NCI-H1092 (cell line): Measurements from ENCODE around the gene AKR1C1.
"Not testable (repeated sequence)": the region's sequence is repeated elsewhere in the genome, so short reads cannot be mapped to it uniquely, and the experiment has no call there.

Experiments
- DNase-seq: peaks from one replicate; lab custom pipeline; 2025; lab: John Stamatoyannopoulos, UW

Gene AKR1C1

DNA sequence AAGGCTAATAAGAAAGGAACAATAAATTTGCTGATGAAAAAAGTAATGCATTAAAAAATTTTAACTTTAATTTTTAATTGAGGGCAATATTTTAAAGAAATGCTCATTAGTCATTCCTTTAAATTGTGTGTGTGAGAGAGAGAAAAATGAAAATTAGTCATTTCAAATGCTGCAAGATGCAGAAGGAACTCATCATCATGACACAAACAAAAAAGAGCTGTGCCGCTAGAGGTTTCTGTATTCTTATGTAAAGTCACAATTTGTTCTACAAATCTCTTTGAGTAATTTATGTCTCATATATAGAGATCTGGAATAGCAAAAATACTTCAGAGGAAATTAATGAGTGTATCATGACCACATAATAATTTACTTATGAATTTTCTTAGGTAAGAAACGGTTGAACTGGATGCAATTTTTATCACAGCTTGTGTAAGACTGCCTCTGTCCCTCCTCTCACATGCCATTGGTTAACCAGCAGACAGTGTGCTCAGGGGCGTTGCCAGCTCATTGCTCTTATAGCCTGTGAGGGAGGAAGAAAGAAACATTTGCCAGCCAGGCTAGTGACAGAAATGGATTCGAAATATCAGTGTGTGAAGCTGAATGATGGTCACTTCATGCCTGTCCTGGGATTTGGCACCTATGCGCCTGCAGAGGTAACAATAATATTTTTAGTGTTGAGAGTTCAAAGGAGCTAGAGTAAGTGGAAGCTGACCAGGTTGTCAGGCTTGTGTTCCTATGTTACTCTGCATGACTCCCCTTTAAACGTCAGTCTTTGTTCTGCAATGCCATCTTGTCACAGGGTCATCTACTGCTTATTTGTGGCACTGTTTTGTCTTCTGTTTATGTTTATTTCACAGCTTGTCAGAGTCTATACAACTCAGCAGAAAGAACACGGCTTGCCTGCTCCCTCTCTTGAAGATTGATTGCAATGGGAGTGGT, at the start of gene AKR1C1:
Gene AKR1C1, plus strand, starts transcription at position 540 of the 939 bp plus-strand sequence. Its CDS starts 30 bp downstream, at position 570.
- DNase-seq, result not testable (repeated sequence)

DNA sequence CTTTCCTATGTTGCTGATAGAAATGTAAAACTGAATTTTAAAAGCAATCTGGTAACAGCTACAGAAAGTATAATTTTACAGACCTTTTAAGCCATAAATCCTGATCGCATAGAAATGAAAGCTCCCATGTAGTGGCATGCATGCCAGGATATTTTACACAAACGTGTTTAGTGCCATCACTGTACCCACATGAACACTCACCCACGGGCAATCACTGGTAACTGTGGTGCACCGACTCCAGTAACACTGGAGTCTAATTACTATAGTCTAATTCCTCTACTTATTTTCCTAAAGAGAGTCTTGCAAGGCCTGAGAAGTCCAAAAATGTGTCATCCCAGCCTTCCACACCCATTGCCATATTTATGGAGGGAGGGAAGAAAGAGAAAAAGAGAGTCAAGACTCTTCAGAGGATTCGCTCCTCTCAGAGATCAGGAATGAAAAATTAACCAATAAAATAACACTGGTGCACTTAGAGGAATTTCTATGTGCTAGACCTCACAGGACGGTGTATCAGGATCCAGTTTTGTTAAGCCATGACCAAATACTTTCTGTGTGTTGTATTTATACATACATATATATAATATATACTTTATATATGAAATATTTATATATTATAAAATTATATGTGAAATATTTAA, 48.9 kb upstream of the AKR1C1 start:
- no peak for DNase-seq

DNA sequence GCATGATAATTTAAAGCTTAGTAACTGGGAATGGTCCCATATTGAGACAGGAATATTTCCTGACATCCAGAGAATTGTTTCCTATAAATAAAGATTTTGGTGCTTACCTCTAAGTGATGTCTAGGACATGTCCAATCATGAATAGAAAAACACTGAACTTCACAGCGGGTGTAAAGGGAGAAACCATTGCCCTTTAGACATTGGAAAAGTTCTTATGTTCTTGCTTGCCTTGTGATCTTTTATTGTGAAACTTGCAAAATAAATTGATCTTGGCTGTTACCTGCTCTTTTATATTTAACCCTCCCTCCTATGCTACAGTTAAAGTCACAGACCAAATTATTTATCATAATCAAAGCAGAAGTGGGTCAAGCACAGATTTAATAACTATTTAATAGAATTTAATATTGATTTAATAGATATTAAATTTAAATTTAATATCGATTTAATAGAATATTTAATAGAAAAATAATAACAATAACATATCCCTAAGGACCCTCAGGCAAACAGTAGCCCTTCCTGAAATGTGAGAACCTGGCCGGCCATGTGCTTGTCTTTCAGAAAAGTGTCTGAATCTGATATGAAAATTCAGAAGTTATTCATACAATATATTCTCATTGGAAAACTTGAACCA, 47.0 kb upstream of the AKR1C1 start:
- no peak for DNase-seq

DNA sequence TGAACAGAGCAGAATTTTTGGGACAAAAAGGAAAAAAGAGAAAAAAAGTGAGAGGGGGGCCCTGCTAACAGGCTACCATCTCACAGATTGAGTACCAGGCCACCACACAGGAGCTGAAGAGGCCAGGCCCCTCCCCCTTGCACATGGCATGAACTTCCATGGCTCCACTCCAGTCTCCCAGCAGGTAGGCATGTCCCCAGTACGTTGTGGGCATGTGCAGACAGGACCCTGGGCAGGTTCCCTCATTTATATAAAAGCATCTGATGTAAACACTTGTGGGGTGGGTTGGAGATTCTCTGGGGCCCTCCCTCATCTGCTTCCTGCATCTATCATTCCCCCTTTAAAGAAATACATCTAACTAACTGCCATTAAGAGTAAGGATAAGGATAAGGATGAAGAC, 45.0 kb upstream of the AKR1C1 start:
- DNase-seq, result no peak

DNA sequence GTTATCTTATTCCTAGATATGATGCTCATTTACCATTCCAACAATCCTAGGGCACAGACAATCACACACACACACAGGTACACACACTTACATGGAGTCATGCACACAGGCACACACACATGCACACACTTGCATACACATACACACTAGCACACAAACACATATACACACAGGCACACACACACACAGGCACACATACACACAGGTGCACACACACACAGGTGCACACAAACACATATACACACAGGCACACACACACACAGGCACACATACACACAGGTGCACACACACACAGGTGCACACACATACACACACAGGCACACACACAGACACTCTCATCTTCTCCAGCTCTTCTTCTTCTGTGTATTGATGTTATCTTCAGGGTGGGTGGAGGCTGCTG, 38.7 kb upstream of the AKR1C1 start:
- DNase-seq, result not testable (repeated sequence)

DNA sequence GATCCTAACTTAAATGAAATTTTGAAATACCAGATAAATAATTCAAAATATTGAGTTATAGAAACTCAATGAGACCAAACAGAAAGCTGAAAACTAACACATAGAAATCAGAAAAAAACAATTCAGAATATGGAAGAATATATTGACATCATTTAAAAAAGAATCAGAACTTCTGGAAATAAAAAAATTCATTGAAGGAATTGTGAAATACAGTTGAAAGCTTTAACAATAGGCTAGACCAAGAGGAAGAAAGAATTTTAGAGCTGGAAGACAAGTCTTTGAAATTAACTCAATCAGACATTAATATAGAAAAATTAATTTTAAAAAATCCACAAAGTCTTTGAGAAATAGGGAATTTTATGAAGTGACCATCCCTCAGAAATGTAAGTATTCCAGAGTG, 36.8 kb upstream of the AKR1C1 start:
- no peak for DNase-seq

DNA sequence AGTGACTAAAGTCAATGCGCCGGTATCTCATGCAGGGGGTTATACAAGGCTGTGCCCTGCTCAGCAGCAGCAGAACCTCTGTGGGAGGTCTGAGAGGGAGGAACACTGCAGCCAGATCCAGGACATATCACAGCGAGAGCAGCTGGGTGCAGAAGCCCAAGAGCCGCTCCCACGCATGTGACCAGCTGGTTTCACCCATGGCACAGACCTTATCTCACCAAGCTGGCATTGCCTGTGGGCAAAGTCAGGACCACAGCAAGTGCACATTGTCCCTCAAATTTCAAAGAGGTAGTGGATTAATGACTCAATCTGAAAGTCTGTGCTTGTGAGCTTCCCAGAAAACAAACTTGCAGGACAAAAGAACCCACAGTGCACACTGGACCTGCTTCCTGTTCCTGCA, 31.6 kb upstream of the AKR1C1 start:
- DNase-seq, result no peak

DNA sequence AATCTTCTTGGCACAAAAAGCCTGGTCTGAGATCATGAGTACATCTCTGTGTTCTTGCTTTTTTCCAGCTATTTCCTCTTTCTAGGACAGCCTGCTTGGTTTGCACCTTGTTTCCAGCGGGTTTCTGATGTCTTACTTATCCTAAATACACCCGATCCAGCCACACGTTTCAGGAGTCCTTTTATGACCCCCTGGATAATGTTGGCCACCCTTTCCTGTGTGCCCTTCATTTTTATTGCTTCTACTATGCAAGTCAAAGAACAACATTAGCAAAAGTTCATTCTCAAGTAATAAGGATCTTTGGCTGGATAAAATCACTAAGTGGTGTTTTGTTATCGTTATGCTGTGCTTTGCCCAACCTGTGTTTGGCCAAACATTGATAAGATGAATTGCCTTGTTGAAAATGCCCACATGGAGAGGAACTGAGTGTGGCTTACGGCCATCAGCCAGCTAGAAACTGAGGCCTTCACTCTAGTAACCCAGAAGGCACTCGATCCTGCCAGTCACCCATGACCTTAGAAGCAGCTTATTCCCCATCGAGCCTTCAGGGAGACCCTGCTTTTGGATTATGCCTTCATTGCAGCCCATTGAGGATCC, 28.7 kb upstream of the AKR1C1 start:
- DNase-seq, result no peak

DNA sequence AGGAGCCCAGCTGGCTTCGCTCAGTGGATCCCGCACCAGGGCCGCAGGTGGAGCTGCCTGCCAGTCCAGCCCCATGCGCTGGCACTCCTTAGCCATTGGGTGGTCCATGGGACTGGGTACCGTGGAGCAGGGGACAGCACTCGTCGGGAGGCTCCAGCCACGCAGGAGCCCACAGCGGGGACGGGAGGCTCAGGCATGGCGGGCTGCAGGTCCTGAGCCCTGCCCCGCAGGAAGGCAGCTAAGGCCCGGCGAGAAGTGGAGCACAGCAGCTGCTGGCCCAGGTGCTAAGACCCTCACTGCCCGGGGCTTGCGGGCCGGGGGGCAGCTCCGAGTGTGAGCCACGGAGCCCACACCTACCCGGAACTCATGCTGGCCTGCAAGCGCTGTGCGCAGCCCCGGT, 25.9 kb upstream of the AKR1C1 start:
- no peak for DNase-seq

DNA sequence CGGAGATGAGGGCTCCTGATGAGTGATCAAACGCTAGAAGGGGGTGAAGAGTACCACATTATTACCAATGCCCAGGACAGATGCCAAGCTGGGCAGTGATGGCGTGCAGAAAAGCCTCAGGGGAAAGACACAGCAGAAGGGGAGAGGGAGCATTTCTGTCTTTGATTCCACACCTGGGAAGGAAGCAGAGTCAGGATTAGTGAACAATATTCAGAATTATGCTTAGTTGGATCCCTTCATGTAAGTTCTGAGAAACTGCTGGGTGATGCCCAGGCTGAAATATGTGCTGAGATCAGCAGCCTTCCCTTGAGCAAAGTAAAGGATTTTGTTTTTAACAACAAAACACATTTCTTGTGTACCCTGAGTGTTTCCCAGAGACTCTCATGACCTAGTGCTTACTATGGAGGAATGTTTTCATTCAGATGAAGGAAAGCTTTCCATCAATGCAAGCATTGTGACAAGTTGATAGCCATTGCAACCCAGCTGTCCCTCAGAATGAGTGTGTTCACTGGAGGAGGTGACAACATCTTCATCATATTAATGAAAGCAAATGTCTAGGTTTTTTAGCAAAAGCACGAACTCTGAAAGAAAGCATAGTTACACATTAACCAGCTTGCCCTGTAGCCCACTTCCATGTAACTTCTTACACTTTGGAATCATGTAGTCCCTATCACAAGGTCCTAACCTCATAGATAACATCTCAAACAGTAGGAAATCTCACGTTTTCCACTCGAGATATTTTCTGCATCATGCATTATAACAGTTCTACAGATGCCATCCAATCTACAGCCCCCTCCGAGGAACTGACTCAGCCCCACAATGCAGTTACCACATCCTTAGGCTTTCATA, 23.8 kb upstream of the AKR1C1 start:
- no peak for DNase-seq

DNA sequence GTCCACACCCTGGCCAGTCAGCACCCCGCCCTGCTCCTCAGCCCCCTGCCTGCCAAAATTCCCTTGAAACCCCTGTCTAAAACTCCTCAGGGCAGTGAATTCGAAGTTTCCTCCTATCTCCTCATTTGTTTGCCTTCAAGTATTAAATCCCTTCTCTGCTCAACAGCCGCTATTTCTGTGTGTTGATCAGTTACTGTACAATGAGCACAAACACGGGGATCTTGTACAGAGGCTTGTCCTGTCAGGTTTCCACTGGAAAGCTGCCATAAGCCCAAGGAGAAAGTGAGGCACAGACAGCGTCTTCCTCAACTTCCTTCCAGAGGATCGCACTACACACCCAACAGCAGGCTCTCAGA, 23.2 kb upstream of the AKR1C1 start:
- DNase-seq, result not testable (repeated sequence)

DNA sequence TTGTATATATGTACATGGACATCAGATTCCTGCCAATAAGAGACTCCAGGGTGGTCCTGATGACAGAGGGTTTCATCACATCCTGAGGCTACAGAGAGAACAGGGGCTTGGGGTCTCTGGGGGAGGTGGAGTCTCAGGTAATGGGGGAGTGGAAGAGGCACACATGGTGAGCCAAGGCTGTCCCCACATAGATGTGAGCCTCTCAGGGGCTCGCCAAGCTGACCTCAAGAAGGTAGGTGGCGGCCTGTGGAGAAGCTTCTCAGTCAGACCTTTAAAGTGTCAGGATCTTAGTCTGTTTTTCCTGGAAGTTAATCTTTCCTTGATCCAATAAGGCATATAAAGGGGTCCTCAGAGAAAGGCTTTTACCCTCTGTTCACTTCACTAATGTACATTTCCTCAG, 22.3 kb upstream of the AKR1C1 start:
- DNase-seq, result not testable (repeated sequence)

DNA sequence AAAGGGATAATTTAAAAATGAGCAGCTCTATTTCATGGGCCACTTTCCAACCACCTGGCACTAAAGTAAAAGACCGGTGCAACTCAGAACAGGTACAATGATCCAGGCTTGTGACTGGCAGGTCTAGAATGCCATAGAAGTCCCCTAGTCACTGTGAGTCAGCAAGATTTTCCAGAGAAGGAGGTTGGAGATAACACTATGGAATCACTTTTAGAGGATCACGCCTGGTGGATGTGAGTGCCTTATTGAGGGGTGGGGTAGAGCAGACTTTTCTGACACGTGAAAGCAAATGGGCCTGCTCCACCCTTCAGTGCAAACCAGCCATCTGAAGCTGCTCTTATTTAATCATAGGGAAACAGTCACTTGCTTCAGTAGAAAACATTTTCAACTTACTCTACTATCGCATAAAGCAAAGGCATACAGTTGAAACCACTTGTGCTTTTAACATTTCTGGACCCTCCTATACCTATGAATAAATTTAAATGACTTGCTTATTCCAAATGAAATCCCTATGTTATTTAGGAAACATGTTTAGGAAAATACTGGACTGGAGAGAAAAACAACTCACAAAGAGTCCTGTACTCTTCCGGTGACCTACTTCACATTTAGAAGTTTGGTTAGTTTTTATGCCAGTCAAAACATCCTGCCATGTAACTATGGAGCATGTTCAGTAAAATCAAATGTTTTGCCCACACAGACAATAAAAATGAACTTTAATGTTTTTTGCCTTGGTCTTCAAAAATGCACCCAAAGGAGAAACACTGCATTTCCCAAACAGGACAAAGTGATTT, 21.5 kb upstream of the AKR1C1 start:
- no peak for DNase-seq

DNA sequence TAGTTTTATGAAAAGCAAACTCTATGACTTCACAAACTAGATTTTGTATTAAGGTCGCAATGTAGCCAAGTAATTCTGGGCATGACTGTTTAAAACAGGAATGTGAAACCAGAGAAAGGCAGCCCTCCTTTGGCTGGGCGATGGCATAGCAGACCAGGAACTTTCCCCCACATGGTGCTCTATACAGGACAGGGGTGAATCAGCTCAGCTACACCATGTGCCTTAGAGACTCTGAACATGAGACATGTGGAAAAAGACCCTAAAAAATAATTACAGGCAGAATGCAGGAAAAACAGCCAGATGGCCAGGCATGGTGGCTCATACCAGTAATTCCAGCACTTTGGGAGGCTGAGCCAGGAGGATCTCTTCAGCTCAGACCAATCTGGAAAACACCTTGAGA, 20.3 kb upstream of the AKR1C1 start:
- not testable (repeated sequence) for DNase-seq

DNA sequence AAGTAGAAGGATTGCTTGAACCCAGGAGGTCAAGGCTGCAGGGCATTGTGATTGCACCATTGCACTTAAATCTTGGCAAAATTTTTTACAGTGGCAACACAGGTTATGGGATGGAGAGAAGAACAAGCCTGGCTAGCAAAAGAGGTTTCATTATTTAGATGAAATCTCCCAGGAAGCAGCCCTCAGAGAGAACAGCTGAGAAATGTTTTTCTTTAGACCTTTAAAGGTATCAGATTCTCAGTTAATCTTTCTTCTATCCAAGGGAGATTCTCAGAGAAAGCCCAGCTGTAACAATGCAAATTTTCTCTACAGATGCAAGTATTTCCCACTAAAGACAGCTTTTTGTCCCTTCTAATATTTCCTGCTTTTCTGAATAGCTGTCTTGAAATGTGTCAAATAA, 19.8 kb upstream of the AKR1C1 start:
- not testable (repeated sequence) for DNase-seq

DNA sequence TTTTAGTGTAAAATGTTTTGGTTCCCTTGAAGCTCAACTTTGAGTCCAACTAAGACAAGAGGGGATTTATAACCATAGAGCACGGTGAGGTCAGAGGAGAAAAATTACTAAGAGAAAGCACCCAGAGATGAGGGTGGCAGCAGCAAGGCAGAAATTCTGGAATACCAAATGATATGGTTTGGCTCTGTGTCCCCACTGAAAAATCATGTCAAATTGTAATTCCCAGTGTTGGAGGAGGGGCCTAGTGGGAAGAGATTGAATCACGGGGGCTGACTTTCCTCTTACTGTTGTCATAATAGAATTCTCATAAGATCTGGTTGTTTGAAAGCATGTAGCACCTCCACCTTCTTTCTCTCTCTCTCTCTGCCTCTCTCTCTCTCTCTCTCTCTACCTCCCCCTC, 19.4 kb upstream of the AKR1C1 start:
- DNase-seq, result no peak

DNA sequence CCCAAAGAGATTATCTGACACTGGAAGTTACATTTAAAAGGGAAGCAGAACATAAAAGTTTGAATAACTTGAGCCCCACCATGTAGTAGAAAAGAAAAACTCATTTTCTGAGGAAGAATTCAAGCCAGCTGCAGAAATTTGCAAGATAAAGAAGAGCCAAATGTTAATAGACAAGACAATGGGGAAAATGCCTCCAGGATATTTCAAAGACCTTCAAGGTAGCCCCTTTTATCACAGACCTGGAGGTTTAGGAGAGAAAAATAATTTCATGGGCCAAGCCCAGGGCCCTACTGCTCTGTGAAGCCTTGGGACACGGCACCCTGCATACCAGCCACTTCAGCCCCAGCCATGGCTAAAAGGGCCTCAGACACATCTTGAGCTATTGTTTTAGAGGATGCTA, 18.4 kb upstream of the AKR1C1 start:
- DNase-seq, result no peak

DNA sequence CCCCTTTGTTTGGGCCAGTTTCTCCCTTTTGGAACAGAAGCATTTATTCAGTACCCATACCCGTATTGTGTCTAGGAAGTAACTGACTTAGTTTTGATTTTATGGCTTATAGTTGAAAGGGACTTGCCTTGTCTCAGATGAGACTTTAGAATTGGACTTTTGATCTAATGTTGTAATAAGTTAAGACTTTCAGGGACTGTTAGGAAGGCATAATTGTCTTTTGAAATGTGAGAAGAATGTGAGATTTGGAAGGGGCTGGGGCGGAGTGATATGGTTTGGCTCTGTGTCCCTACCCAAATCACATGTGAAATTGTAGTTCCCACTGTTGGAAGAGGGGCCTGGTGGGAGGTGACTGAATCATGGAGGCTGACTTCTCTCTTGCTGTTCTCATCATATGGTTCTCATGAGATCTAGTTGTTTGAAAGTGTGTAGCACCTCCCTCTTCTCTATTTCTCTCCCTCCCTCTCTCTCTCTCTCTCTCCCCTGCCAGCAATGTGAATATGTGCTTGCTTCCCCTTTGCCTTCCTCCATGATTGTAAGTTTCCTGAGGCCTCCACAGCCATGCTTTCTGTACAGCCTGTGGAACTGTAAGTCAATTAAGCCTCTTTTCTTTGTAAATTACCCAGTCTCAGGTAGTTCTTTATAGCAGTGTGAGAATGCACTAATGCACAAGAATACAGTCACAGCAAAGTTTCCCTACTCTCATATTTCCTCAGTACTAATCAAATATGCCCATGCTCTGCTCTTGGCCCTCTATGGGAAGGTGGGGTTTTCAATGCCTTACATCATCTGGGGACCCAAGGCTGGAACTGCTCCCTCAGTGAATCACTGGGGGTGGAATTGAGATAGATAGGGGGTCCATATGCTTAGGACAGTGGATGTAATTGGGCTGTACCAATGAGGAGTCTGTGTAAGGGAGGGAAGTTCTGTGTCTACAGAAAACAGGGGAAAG, 17.2 kb upstream of the AKR1C1 start:
- no peak for DNase-seq

DNA sequence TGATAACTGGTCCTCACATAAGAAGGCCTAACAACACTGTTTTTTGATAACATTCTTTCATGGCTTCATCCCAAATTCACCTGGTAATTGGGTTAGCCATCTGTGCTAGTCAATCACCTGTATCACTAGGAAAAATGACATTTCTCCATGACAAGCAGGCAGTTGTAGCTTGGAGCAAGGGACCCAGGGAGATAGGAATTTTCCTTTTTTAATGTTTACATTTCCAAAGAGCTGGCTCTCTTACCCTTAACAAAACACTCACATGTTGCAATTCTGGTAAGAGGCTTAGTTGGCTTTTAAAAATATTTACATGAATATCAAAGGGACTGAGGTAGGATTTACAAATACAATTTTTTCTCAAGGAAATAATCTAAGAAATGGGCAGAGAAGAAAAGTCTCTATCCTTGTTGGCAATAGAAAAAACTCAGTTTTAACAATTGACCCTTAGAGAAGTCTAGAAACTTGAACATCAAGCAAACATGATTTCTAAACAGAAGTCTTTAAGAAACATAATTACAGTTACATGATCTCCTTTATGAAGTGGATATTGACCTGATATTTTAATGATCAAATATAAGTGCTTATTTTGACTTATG, 16.1 kb upstream of the AKR1C1 start:
- no peak for DNase-seq
